OCI-LY7 (cell line): Measurements from ENCODE around the gene CD226.

Experiments
- EZH2phosphoT487 ChIP-seq: fragments of 200-600 bp; sonication (generic); IDR thresholded peaks from 2 replicates; pipeline ENCODE4 v1.6.1; 2018; ENCODE audit warnings: low read depth, borderline replicate concordance, mild to moderate bottlenecking, mixed run types, antibody characterized with exemption, low read length, moderate library complexity, mixed read lengths
- TF ChIP-seq, protein P1 (sequence below): fragments of 200-600 bp; sonication (generic); conservative IDR thresholded peaks from 2 replicates; pipeline ENCODE4 v1.5.1; 2014; ENCODE audit warnings: mild to moderate bottlenecking, antibody characterized with exemption, low read length, moderate library complexity, mixed read lengths

DNA sequence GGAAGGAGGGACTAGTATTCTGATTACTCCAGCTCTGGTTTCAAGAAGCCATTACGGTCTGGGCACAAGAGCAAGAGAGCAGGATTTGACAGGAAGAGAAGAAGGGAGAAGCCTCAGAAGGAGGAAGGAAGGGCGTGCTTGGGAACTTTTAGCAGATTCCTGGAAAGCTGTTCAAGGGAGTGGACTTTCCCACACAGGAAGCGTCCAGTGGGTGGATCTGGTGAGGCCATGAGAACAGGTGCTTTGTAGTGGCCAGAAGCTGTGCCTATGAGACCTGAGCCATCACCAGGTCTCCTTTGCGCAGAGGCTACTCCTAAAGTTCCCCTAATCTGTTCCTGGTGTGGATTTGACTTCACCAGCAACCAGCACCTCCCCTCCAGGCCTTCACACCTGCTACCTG lies 62.3 kb downstream of the CD226 start:
- TF ChIP-seq, protein P1, sequence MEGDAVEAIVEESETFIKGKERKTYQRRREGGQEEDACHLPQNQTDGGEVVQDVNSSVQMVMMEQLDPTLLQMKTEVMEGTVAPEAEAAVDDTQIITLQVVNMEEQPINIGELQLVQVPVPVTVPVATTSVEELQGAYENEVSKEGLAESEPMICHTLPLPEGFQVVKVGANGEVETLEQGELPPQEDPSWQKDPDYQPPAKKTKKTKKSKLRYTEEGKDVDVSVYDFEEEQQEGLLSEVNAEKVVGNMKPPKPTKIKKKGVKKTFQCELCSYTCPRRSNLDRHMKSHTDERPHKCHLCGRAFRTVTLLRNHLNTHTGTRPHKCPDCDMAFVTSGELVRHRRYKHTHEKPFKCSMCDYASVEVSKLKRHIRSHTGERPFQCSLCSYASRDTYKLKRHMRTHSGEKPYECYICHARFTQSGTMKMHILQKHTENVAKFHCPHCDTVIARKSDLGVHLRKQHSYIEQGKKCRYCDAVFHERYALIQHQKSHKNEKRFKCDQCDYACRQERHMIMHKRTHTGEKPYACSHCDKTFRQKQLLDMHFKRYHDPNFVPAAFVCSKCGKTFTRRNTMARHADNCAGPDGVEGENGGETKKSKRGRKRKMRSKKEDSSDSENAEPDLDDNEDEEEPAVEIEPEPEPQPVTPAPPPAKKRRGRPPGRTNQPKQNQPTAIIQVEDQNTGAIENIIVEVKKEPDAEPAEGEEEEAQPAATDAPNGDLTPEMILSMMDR = no peak
- TF ChIP-seq EZH2phosphoT487 = no peak
